ENCODE results near the gene NACA2.
"Not testable (repeated sequence)": the region's sequence is repeated elsewhere in the genome, so short reads cannot be mapped to it uniquely, and the experiment has no call there.

The NACA2 gene

DNA sequence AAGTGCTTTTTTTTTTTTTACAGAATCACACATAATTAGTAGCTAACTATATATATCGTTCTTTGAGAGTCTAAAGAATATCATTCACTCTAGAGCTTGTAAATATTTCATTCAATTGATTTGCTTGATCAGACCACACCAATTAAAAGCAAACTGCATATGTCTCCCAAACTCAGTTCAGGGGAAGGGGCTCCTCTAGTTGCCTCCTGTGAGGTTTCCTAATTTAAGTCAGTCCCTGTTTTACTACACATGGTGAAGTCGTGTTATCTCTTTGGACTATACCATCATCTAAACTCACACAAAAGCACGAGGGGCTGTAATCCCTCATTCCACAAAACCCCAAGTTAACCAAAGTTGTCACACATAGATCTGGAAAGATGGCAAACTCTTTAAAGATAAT is 11.7 kb downstream of the NACA2 start:
- no peak for DNase-seq (ENCODE audit: low read depth in 4 of 4, low spot score in 1 of 4)

DNA sequence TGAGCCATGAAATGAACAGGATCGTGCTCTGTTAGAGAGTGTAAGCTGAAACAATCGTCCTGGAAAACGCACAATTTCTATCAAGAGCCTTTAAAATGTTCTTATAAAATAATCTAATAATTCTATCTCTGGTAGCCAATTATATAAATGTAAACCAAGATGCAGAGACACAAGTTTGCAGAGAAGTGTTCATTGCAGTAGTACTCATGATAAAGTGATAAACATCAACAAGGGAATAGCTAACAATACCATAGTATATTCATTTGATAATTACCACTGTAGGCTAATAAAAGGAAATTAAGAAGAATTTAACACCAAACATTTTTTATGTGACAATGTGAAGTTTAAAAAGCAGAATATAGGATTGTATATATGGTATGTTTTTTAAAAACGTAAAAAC is 12.4 kb downstream of the NACA2 start:
- DNase-seq (ENCODE audit: low read depth in 4 of 4, low spot score in 1 of 4) = no peak

DNA sequence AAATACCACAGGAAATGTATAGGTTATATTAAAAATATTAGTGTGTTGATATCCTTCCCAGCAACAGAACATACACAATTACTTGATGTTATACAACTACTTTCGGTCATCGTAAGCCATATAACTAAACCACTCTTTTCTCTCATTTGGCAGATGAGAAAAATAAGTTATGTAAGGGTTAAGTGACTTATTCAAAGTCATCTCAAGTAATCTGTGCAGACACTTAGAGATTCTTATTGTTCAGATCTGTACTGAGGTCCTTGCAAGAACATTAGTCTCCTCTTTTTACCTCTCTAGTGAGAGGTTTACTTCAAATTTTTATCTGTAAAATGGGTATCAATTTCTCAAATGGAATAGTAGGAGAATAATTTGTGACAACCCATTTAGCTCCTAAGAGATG is 15.0 kb downstream of the NACA2 start:
- no peak for DNase-seq (ENCODE audit: low read depth in 4 of 4, low spot score in 1 of 4)

DNA sequence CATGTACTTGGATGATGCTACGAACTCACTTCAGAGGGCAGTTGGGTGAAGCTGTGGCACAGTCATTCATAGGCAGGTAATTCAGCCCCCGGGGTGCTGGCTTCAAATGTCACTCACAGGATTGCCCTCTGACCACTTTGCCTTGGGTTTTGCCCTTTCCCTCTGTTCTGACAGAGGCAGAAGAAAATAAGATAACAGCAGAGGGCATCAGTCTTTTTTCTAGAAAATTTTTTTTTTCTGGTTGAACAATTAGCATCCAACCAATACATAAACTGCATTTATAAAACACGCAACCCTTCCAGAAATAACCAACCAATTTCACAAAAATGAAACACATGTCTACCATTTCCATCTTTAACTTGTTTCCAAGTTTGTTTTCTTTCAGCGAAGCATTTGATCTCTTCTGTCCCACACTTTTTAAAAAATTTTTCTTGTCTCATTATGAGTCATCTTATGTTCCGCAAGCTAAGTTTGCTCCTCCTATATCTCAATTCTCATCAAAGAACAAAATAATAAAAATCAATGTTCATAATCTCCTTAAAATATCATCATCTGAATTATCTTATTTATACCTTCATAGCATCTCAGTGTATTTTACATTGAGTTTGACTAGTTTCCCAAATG is 15.6 kb downstream of the NACA2 start:
- no peak for DNase-seq (ENCODE audit: low read depth in 4 of 4, low spot score in 1 of 4)

DNA sequence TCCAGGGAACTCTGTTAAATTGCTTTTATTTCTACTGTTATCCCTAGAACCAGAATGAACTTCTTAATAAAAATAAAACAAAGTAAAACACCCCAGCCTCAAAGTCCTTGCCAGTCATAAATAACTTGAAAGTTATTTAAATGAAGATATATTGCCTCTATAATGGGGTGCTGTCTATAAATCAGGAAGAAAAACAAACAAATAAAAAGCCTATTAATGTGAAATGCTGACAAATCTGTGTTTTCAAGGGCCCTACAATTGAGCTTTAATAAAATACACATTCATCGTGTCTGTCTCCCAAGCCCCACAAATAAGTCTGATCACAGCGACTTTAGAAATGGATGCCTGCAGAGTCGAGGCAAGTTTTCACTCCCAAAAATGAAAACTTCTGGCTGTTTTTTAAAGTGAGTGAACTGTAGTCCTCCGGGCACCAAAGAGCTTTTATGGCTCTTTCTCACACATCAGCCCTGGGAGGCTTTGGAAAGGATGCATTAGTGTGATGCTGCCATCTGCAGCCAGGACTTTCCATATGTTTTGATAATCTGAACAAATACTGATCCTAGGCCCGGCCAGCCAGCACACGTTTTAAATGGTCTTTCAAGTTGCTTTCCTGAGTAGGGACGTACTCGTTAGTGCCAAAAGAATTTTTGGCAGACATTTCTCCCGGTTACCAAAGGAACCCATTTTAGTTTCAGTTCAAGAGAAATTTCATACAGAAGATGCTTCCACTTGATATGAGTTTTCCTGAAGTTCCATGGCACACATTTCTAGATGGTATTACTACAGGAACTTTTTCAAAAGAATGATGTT is 16.3 kb downstream of the NACA2 start:
- no peak for DNase-seq (ENCODE audit: low read depth in 4 of 4, low spot score in 1 of 4)

DNA sequence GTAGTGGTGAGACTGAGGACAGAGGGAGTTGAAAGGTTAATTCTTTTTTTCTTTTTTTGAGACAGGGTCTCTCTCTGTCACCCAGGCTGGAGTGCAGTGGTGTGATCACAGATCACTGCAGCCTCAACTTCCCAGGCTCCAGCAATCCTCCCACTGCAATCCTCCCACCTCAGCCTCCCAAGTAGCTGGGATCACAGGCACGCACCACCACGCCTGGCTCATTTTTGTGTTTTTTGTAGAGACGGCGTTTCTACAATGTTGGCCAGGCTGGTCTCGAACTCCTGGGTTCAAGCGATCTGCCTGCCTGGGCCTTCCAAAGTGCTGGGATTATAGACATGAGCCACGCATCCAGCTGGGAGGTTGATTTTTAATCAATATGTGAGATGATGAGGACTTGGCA is 18.5 kb downstream of the NACA2 start:
- not testable (repeated sequence) for DNase-seq (ENCODE audit: low read depth in 4 of 4, low spot score in 1 of 4)

DNA sequence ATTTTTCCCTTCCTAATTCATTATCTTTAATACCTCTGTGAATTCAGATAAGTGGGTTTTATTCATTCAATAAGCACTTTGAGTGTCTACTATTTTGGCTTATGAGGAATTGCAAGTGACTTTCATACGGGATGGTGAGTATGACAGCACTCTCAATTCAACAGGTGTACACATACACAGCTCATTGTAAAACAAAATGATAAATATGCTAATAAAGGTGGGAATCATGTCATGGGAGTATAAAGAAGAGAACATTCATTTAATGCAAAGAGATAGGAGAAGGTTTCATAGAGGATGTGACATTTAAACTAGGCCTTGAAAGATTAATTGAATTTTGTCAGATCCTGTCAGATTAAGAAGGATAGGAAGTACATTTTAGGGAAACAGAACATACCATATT is 19.4 kb downstream of the NACA2 start:
- no peak for DNase-seq (ENCODE audit: low read depth in 4 of 4, low spot score in 1 of 4)

DNA sequence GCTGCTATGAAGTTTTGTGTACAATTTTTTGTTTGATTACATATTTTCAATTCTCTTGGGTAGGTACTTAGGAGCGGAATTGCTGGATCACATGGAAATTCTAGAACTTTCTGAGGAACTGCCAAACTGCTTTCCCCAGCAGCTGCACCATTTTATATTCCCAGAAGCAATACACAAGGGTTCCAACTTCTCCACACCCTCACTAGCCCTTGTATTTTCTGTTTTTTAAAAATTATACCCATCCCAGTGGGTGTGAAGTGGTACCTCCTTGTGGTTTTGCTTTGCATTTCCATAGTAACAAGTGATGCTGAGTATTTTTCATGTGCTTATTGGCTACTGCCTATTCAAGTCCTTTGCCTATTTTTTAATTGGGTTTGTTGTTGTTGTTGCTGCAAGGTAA is 20.9 kb downstream of the NACA2 start:
- no peak for DNase-seq (ENCODE audit: low read depth in 4 of 4, low spot score in 1 of 4)

DNA sequence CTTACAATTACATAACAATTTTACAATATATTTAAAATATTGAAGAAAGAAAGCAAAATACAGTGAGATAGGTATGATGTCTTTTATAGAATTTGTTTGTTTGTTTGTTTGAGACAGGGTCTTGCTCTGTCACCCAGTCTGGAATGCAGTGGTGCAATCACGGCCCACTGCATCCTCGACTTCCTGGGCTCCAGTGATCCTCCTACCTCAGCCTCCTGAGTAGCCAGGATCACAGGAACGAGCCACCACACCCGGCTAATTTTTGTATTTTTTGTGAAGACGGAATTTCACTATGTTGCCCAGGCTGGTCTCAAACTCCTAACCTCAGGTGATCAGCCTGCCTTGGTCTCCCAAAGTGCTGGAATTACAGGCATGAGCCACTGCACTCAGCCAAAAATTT is 21.5 kb downstream of the NACA2 start:
- DNase-seq (ENCODE audit: low read depth in 4 of 4, low spot score in 1 of 4) = not testable (repeated sequence)

DNA sequence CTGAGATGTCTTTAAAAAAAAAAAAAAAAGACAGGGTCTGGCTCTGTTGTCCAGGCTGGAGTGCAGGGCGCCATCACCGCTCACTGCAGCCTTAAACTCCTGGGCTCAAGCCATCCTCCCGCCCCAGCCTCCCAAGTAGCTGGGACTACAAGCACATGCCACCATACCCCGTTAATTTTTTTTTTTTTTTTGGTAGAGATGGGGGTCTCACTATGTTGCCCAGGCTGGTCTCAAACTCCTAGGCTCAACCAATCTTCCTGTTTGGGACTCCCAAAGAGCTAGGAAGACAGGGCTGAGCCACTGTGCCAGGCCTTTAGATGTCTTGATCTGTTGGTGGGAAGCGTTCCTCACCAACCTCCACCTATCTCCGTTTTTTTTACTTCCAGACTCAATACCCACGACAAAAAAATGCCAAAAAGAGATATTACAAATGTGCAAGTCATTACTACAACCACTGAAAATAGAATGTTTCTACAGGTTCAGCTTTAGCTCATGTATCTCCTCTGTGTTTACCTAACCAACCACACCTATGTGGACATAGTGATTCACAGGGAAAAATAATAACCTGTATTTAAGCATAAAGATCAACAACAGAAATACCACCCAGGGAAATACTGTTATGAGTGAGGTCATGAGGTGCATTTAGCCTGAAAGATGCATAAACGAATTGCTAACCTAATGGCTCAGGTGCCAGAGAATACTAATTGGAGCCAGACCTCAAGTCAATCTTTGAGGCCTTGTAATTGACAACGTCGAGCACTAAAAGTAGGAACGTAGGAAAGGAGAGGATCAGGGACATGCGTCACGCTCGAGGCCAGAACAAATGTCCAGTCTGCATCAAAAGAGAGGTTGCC is 22.6 kb downstream of the NACA2 start:
- no peak for DNase-seq (ENCODE audit: low read depth in 4 of 4, low spot score in 1 of 4)

DNA sequence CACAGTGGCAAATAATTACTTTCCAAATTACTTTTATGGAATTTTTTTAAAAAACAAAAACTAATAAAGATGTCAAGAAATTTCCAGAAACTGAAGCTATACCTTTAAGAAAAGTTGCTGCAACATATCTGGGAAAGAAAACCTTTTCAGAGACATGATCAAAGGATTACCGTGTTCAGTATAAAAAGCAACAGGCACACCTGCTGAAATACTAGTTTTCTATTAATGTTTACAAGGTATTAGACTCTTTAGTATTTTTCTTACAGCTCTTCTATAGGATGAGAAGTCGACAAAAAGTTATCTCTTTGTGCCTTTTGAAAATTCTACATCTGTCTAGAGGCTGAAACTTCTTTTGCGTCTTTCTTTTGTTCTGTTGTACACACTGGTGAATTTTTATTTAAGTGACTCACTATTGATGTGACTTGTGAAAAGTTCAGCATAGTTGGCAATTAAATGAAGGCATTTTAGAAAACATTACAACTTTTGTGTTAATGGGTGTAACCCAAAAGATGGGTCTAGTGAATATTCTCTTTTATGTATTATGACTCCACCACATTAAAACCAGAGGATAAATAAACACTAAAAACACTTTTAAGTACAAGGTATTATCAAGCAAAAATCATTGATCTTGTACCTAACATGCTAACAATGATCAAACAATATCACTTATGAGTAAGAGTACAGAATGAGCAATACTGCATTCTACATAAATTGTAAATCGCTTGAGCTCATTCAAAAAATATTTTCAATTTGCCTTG is 23.8 kb downstream of the NACA2 start:
- no peak for DNase-seq (ENCODE audit: low read depth in 4 of 4, low spot score in 1 of 4)

DNA sequence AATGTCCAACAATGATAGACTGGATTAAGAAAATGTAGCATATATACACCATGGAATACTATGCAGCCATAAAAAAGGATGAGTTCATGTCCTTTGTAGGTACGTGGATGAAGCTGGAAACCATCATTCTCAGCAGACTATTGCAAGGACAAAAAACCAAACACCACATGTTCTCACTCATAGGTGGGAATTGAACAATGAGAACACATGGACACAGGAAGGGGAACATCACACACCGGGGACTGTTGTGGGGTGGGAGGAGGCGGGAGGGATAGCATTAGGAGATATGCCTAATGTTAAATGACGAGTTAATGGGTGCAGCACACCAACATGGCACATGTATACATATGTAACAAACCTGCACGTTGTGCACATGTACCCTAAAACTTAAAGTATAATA is 24.6 kb downstream of the NACA2 start:
- not testable (repeated sequence) for DNase-seq (ENCODE audit: low read depth in 4 of 4, low spot score in 1 of 4)

DNA sequence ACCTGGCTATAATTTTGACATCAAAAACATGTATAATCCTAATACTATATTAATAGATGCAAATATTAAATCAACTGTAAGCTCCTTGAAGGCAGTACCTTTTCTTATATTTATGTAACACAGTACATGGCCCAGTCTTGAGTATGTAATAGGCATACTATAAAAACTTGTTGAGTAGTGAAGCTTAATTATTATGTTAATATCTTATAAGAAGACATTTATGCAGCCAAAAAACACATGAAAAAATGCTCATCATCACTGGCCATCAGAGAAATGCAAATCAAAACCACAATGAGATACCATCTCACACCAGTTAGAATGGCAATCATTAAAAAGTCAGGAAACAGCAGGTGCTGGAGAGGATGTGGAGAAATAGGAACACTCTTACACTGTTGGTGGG is 25.2 kb downstream of the NACA2 start:
- DNase-seq (ENCODE audit: low read depth in 4 of 4, low spot score in 1 of 4) = not testable (repeated sequence)

DNA sequence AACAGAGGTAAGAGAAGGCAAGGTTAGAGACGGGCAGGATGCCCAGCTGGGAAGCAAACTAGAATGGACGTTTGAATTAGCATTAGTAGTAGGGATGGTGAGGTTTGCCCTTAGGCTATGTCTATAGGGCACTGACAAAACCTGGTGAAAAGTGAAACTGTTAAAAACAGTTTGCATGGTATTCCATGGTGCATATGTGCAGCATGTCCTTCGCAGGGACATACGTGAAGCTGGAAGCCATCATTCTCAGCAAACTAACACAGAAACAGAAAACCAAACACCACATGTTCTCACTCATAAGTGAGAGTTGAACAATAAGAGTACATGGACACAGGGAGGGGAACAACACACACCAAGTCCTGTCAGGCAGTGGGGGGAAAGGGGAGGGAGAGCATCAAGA is 25.8 kb downstream of the NACA2 start:
- DNase-seq (ENCODE audit: low read depth in 4 of 4, low spot score in 1 of 4) = no peak

DNA sequence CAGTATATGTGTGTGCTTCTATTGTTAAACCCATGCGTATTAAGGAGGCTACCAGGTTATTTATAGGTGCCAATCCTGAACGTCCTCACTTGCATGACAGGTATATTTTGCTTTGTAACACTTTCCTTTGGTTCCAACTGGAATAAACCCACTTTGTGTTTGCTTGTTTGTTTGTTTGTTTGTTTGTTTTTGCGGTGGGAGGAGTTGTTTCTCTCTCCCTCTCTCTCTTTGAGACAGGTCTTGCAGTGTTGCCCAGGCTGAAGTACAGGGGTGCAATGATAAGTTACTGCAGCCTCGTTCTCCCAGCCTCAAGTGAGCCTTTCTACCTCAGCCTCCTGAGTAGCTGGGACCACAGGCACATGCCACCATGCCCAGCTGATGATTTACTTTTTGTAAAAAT is 28.7 kb downstream of the NACA2 start:
- no peak for DNase-seq (ENCODE audit: low read depth in 4 of 4, low spot score in 1 of 4)

DNA sequence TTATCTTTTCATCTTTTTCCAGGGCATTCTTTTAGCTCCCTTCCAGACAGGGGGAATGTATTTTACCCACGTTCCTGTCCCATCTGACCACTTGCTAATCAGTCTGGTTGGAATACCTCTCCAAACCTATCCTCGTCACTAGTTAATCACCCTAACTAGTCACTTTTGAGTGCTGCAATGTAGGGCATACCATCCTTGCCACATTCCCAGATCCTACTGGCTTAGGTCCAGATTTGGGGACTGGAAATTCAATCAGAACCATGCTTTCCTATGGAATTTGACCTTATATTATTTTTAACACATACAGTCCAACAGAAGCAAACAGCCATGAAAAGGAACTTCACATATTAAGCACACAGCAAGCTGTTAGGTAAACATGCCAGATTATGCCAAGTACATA is 29.7 kb downstream of the NACA2 start:
- DNase-seq (ENCODE audit: low read depth in 4 of 4, low spot score in 1 of 4) = no peak

DNA sequence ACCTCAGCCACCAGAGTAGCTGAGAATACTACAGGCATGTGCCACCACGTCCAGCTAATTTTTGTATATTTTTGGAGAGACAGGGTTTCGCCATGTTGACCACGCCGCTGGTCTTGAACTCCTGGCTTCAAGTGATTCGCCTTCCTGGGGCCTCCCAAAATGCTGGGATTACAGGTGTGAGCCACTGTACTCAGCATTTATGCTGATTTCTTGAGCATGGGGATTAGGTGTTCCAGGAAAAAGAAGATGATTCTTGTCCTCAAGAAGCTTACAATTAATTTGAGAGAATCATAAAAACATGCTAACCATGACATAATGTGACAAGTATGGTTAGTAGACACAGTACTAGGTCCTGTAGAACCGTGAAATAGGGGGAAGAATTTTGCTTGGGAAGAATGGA is 30.9 kb downstream of the NACA2 start:
- DNase-seq (ENCODE audit: low read depth in 4 of 4, low spot score in 1 of 4) = no peak

DNA sequence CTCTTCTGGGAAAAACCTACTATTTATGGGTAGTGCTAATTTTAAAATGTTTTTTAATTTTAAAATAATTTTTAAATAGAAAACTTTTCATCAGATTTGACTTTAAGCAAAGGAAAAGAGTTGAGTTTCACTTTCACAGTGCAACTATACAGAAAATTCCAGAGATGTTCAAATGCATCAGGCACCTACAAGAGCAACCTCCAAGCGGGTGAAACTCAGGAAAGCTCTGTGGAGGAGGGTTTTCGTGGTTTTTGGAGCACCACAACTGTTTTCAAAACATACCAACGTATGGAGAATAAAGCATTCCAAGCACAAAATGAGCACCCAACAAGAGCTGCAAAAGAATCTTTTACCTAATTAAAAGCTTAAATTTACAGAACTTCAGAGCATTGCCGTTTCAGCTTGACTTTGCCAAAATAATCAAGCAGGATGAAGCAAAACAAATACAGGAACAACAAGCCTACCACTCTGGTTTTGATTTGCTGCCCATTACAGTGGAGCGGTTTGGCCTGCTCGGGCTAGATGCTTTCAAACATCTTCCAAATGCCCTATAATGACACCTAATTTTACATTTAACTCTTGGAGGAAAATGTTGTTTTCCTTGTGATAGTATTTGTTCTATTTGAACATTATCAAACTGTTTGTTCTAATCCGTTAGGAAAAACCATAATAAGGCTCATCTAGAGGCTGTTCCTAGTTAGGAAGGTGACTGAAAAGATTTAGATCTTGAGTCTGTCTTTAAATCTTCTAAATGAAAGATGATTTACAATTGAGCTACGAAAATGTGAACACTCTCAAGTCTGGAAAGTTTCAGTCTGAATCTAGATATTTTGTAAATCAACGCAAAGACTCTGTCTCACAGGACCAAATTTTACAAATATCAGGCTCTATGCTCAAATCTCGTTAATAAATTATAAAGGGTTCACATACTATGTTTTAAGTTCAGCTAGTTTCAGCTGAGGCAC is 34.5 kb downstream of the NACA2 start:
- no peak for DNase-seq (ENCODE audit: low read depth in 4 of 4, low spot score in 1 of 4)

DNA sequence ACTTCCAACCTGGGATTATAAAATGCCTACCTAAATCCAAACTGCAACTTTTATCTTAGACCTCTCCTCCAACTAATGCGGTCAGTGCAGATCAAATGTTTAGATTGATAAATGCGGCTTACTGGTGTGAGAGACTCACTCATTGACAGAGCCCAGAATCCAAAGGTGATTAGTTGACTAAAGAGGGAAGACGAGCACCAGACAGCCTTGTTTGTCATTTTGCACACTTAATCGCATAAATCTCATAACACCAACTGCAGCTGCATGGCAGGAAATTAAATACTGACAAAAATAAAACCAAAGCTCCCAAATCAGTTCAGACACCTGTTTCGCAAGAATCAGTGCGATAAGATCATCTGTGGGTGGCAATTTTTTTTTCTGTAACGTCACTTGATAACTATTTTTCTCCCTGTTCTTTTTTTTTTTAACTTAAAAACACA is 35.9 kb downstream of the NACA2 start:
- no peak for DNase-seq (ENCODE audit: low read depth in 4 of 4, low spot score in 1 of 4)

DNA sequence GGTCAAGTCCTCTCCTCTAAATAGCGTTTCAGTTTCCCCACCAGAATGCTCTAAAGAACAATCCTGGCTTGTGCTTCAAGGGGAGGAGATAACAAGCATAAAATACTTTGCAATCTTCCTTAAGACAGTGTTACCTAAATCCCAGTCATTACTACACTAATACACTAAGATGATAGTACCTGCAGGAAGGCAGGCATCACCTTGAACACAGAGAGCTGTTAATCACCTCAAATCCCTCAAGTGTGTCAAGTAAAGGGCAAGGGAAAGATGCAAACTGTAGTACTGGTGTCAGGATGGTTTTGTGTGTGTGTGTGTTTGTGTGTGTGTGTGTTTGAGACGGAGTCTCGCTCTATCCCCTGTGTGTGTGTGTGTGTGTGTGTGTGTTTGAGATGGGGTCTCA is 36.8 kb downstream of the NACA2 start:
- no peak for DNase-seq (ENCODE audit: low read depth in 4 of 4, low spot score in 1 of 4)

Measured in stimulated activated CD4-positive, alpha-beta T cell treated with anti-CD3 and anti-CD28 coated beads, Interleukin-1b, Interleukin-23, amount 100 ng/mL, for 24 hours (primary cell).